HG03432 (cell line): ENCODE data around the gene BNC1.
"Not testable (repeated sequence)": the region's sequence is repeated elsewhere in the genome, so short reads cannot be mapped to it uniquely, and the experiment has no call there.

Experiments used
- ATAC-seq: cut with Tn5 transposase; IDR thresholded peaks from one replicate; pipeline ENCODE4 v1.9.1; 2021; ENCODE audit warnings: mild to moderate bottlenecking, moderate library complexity; ENCODE audit not compliant: unreplicated experiment

BNC1 gene

GRCh38 chr15:83295417-83295816 lies 11.0 kb upstream of the BNC1 start:
- ATAC-seq, result no peak

DNA sequence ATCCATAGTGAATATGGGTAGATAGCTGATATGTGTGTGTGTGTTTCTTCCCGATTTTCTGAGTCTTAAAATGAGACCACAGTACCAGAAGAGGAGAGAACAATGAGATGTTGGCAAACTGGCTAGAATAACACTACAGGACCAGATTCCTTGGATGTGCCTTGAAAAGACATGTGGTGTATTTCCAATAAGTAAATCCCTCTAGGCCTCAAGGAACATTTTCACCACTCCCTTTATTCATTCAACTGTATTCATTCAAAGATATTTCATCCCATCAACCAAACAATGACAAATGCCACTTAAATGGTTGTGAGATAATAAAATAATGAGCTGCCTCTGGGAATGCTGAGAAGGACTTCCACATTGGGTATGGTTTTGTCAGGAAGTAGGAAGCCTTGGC lies 8.7 kb upstream of the BNC1 start:
- no peak for ATAC-seq

DNA sequence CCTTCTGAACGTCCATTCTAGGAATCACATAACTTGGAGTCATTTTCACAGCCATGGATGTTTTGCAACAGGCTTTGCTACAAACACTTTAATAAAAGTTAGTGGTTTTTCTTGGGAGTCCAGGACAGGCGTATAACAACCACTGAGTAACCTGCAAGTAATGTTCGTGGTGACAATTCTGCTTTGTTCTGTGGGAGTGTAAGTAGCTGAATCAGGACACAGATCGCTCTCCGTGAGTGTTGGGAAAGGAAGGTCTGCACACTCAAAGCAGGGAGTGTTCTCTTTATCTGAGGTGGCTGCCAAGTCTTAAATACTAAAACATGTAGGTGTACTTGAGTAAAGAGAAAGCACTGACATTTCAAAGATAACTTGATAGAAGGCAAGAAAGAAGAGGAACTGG lies 7.9 kb upstream of the BNC1 start:
- ATAC-seq, result no peak

GRCh38 chr15:83290236-83290635 lies 5.8 kb upstream of the BNC1 start:
- ATAC-seq, result no peak

GRCh38 chr15:83289160-83289559 lies 4.7 kb upstream of the BNC1 start:
- ATAC-seq, result no peak

DNA sequence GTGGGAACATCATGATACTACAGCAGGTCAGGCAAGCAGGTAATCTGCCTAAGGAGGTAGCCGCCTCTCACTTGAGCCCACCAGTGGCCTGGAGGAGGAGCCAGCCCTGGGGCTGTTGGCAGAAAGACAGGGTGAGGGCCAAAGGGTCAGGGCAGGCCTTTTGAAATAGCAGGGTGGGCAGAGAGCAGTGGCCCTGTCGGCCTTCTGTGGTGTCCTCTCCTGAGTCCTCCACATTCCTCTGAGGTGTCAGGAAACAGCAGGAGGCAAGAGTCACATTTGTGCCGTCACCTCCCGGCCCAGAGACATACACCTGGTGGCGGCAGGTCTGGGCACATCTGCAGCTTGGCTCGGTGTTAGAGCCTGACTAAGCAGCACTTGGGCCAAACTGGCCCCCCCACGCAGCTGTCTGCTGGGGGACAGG lies 3.9 kb upstream of the BNC1 start:
- no peak for ATAC-seq

GRCh38 chr15:83287541-83288027 lies 3.1 kb upstream of the BNC1 start:
- no peak for ATAC-seq

- ATAC-seq, result no peak
Observed at GRCh38 chr15:83285979-83286553, 1.6 kb upstream of the BNC1 start.

- no peak for ATAC-seq
Observed at GRCh38 chr15:83285284-83285978, 967 bp upstream of the BNC1 start.

GRCh38 chr15:83283813-83284558 lies 478 bp downstream of the BNC1 start:
- ATAC-seq, result no peak

DNA sequence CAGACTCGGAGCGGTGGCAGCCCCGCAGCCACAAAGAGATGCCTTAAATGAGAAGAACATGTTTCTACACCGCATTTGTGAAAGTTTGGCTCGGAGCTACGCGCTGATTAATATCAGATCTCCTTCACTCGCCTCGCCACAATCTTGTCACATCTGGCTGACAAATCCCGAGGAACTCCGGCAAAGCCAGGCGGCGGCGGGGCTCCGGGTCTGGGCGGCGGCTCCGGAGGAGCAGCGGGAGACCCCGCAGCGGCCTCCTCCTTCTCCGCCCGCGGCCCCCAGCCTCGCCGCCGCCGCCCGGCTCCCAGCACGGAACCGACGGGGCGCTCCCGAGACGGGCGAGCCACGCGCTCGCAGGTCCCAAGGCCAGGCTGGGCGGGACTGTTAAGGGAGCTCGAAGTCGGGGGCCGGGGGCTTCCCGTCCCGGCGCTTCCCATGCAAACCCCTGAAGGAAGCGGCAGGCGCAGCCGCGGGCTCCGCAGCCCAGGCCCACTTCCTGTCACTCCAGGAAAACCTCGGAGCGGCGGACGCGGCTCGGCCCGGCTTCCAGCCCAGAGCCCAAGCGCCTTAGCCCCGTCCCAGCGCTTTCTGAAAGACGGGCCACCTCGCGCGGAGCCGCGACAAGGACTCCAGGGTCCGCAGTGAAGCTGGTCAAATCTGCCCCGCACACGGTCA lies 1.2 kb downstream of the BNC1 start:
- ATAC-seq, result no peak

DNA sequence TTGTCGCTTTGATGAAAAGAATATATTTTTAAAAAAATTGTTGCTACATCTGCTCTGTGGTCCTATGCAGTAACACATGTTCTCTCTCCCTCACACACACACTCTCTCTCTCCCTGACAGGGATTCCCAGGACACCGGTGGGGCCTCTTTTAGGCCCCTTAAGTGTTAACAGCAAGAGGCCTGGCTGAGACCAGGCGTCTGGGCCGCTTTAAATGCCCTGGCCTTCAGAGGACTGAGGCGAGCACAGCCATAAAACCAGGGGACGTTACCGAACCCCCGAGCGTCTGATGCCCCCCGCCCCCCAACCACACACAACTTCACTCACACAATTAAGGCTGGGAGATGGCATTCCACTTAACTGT lies 1.7 kb downstream of the BNC1 start:
- no peak for ATAC-seq

DNA sequence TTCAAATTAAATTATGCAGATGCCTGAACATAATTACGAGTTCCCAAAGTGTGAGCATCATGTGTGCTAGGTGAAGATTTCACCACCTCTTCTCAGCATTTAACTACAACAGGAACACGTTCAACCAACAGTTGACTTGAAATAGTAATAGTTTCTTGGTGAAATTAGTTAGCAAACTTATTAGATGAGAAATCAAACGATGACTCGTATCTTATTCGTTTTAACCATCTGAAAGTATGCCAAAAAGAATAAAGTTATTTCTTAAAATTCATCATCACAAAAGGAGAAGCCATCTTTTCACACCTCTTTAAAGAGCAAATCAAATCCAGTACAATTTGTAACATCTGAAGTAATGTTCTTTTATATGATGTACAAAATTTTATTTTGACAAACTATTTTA lies 2.3 kb downstream of the BNC1 start:
- no peak for ATAC-seq

DNA sequence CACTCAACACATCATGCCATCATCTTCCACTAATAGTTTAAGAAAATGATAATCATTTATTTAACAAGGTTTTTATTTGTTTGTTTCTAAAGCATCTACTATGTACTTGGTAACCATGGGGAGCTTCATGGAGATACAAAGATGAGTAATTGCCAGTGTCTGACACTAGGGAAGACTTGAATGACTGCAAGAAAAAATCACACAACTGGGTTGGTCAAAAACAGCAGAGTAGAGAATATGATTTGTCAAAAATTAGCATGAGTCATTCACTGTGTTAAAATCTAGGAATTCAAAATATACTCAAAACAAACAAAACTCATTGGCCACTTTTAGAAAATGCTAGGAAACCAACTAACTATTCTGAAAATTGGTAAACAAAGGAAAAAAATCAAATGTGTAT lies 6.3 kb downstream of the BNC1 start:
- ATAC-seq, result no peak

- no peak for ATAC-seq
Observed at GRCh38 chr15:83276661-83277060, 7.8 kb downstream of the BNC1 start.

- ATAC-seq, result no peak
Observed at GRCh38 chr15:83275412-83275811, 9.1 kb downstream of the BNC1 start.

- ATAC-seq, result no peak
Observed at GRCh38 chr15:83270176-83270575, 14.3 kb downstream of the BNC1 start.

DNA sequence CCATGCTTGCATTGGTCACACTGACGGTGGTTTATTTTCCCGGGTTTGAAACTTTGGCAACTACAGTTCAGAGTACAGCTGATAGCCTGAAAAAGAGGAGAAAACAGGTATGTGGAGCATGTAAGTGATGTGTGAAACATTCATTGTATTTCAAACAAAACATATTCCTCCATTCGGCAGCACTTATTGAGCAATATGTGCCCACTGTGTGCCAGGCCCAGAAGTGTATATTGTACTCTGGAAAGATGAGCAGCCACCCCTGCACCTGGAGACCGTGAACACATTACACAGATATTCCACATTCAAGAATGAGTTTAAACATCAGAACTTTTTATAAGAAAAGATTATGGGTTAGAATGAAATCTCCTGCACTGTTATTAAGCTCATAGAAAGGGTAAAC lies 16.3 kb downstream of the BNC1 start:
- ATAC-seq, result no peak

GRCh38 chr15:83262594-83263315 lies 21.7 kb downstream of the BNC1 start:
- no peak for ATAC-seq

GRCh38 chr15:83262181-83262580 lies 22.3 kb downstream of the BNC1 start:
- not testable (repeated sequence) for ATAC-seq

DNA sequence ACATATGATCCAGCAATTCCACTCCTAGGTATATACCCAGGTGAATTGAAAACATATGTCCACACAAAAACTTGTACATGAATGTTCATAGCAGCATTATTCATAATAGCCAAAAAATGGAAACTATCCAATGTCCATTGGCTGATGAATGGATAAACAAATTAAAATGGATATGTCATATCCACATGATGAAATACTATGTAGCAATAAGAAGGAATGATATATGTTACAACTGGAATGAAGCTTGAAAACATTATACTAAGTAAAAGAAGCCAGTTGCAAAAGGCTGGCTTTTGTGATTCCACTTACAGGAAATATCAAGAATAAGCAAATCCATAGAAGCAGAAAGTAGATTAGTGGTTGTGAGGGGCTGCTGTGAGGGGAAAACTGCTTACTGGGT lies 33.7 kb downstream of the BNC1 start:
- no peak for ATAC-seq
